ENCODE measurements around the gene CDC42SE2. TPM values are rescaled to one million over a fixed set of nuclear protein-coding genes. Genes with fewer than 3 reads are reported as not detected.

Gene CDC42SE2
- total RNA-seq, 1 experiment from 2014 or later, result 22.5 TPM

- TF ChIP-seq AR (CRISPR knock-in tag; IDR thresholded peaks at IDR 0.05), result no peak
- TF ChIP-seq CREM (CRISPR knock-in tag; IDR thresholded peaks at IDR 0.05), result no peak
- no peak for TF ChIP-seq ZNF317 (CRISPR knock-in tag; IDR thresholded peaks at IDR 0.05; ENCODE audit: borderline replicate concordance, low read depth)
- no peak for TF ChIP-seq ZNF532 (CRISPR knock-in tag; IDR thresholded peaks at IDR 0.05; ENCODE audit: borderline replicate concordance)
- TF ChIP-seq KAT7 (CRISPR knock-in tag; IDR thresholded peaks at IDR 0.05; ENCODE audit: borderline replicate concordance), result no peak
- TF ChIP-seq ZNF219 (CRISPR knock-in tag; IDR thresholded peaks at IDR 0.05; ENCODE audit: borderline replicate concordance), result no peak
- no peak for TF ChIP-seq ZBTB21 (CRISPR knock-in tag; IDR thresholded peaks at IDR 0.05; ENCODE audit: borderline replicate concordance)
- TF ChIP-seq ATF1 (CRISPR knock-in tag; IDR thresholded peaks at IDR 0.05), result no peak
These were observed 38.4 kb upstream of the CDC42SE2 start (continued) for GRCh38 chr5:131225282-131225974.

GRCh38 chr5:131226899-131227298, 37.0 kb upstream of the CDC42SE2 start:
- ATAC-seq (no peak), DNase-seq (ENCODE audit: low spot score) (no peak)
- no peaks in the 10 kb centered on the region for H3K36me3 Mint-ChIP-seq
- no peak overlapping the region for H3K27ac Mint-ChIP-seq
- TF ChIP-seq SMAD4 (CRISPR knock-in tag; IDR thresholded peaks at IDR 0.05), result no peak
- ChIA-PET CTCF (no interaction called here), POLR2A (no interaction called here)
- no peaks in the 10 kb centered on the region for H3K9me3 Mint-ChIP-seq
- H3K27me3 Mint-ChIP-seq (ENCODE audit: low read depth), result no peaks in the 10 kb centered on the region
- peaks cover 7% of the 10 kb centered on the region; the same call in 1 of the 2 replicates for H3K4me1 Mint-ChIP-seq
- no peak overlapping the region for H3K4me3 Mint-ChIP-seq

GRCh38 chr5:131228646-131229045, 35.2 kb upstream of the CDC42SE2 start:
- CTCF ChIA-PET, result no interaction called here
- no peaks in the 10 kb centered on the region for H3K36me3 Mint-ChIP-seq
- H3K9me3 Mint-ChIP-seq, result no peaks in the 10 kb centered on the region
- H3K27me3 Mint-ChIP-seq (ENCODE audit: low read depth), result no peaks in the 10 kb centered on the region
- POLR2A ChIA-PET, result no interaction called here
- no peak overlapping the region for H3K4me3 Mint-ChIP-seq
- DNase-seq (ENCODE audit: low spot score) (no peak), ATAC-seq (no peak)
- peaks cover 7% of the 10 kb centered on the region; the same call in 1 of the 2 replicates for H3K4me1 Mint-ChIP-seq
- H3K27ac Mint-ChIP-seq, result no peak overlapping the region
- TF ChIP-seq NR1H2 (CRISPR knock-in tag; IDR thresholded peaks at IDR 0.05), result no peak
- no peak for TF ChIP-seq ZNF671 (CRISPR knock-in tag; IDR thresholded peaks at IDR 0.05)
- no peak for TF ChIP-seq CDX4 (CRISPR knock-in tag; IDR thresholded peaks at IDR 0.05; ENCODE audit: borderline replicate concordance)
- no peak for TF ChIP-seq ATF2 (CRISPR knock-in tag; IDR thresholded peaks at IDR 0.05; ENCODE audit: borderline replicate concordance, low read depth)
- no peak for TF ChIP-seq PRDM15 (CRISPR knock-in tag; IDR thresholded peaks at IDR 0.05)
- TF ChIP-seq ZNF317 (CRISPR knock-in tag; IDR thresholded peaks at IDR 0.05; ENCODE audit: borderline replicate concordance, low read depth), result no peak
- no peak for TF ChIP-seq ZBTB43 (CRISPR knock-in tag; IDR thresholded peaks at IDR 0.05)
- TF ChIP-seq ZMAT4 (CRISPR knock-in tag; IDR thresholded peaks at IDR 0.05), result no peak
- TF ChIP-seq ETV6 (CRISPR knock-in tag; IDR thresholded peaks at IDR 0.05), result no peak
- no peak for TF ChIP-seq HMGA2 (CRISPR knock-in tag; IDR thresholded peaks at IDR 0.05)
